Measurements from ENCODE around the gene C4orf50. TPM values are rescaled to one million over a fixed set of nuclear protein-coding genes. Genes with fewer than 3 reads are reported as not detected.

The C4orf50 gene
- total and polyA plus RNA-seq, 10 of the 15 experiments (the other 5 are each of a cell fraction or from before 2014, with no cell fraction given): 0.04 to 0.09 (median 0.05) TPM; not detected in 3

DNA sequence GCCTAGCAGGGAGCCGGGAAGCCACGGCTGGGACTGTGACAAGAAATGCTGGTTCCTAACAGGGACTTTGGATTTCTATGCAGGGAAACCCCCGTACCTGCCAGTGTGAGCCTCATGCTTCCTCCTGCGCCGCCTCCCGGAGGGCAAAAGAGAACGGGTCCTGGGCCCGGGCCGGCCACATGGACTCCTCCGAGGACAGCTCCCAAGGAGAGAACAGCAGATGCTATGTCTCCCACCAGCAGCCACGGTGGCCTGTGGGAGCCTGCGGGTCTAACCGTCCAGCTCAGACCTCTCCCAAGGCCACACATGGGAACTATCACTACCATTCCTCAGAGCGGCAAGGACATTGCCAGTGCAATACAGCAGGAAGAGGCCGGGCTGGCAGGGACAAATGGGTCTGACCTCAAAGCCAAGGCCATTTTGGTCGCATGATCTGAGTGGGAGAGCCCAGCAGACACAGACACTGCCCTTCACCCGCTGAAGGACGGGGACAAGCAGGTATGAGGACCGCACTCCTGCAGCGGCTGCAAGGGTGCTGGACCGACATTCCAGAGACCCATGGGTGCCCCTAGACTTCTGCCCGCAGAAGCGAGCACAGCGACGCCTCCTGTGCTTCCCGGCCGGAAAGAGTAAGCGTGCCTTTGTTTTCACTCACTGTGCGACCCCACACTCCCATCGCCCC, 4.5 kb upstream of the C4orf50 start:
- Histone ChIP-seq H3K79me2 (ENCODE audit: control insufficient read depth, insufficient read depth, low read length) (no peaks in the 10 kb centered on the region), H3K36me3 (ENCODE audit: control insufficient read depth in 2 of 2, insufficient read depth in 2 of 2, low read length in 1 of 2) (no peaks in the 10 kb centered on the region), H3K4me3 (no peak overlapping the region), H2AFZ (ENCODE audit: control insufficient read depth, low read depth, low read length) (no peak overlapping the region), H3K27me3 (replicated peaks in 1 of 2; ENCODE audit: control insufficient read depth in 2 of 2, insufficient read depth in 2 of 2, low read length in 1 of 2) (no peaks in the 10 kb centered on the region; a peak in 1 of 4 replicates), H3K9ac (ENCODE audit: control insufficient read depth, insufficient read depth, low read length) (no peak overlapping the region), H3K4me2 (ENCODE audit: control insufficient read depth, insufficient read depth) (no peak overlapping the region), H3K9me3 (replicated peaks; ENCODE audit: control insufficient read depth, insufficient read depth, low read length) (no peaks in the 10 kb centered on the region), H4K20me1 (ENCODE audit: control insufficient read depth, insufficient read depth) (no peaks in the 10 kb centered on the region), H3K4me1 (ENCODE audit: control insufficient read depth, insufficient read depth, low read length) (no peaks in the 10 kb centered on the region), H3K27ac (ENCODE audit: control insufficient read depth, insufficient read depth) (no peak overlapping the region)
- no peak for ATAC-seq
- ChIA-PET CTCF (interaction anchor here (1.2 to 2.0 kb wide), 3 partner anchors 24 to 210 kb away, joined by 3 to 6 read pairs (median 4); no protein-coding TSS in a partner anchor), POLR2A (no interaction called here), SMC1A (ENCODE audit: uncharacterized antibody, unreplicated experiment) (no interaction called here), RAD21 (ENCODE audit: unreplicated experiment) (no interaction called here)
- in situ Hi-C loops (cut with MboI): no loop called here
- BruUV-seq (replicated peaks): no TSS peak
- 50% methylated on average over 29 of the region's 30 CpGs for WGBS (ENCODE audit: insufficient coverage, insufficient replicate concordance, low lambda C conversion rate, missing lambda C conversion rate)
- no peak for DNase-seq (ENCODE audit: low read depth, low spot score)
- intact Hi-C loops (cut with micrococcal nuclease; ENCODE audit: unreplicated experiment): no loop called here
- FAIRE-seq: no peak
- no peak for TF ChIP-seq IRF4 (IDR thresholded peaks at IDR 0.05; ENCODE audit: low read depth, low read length)
- TF ChIP-seq, protein P1, sequence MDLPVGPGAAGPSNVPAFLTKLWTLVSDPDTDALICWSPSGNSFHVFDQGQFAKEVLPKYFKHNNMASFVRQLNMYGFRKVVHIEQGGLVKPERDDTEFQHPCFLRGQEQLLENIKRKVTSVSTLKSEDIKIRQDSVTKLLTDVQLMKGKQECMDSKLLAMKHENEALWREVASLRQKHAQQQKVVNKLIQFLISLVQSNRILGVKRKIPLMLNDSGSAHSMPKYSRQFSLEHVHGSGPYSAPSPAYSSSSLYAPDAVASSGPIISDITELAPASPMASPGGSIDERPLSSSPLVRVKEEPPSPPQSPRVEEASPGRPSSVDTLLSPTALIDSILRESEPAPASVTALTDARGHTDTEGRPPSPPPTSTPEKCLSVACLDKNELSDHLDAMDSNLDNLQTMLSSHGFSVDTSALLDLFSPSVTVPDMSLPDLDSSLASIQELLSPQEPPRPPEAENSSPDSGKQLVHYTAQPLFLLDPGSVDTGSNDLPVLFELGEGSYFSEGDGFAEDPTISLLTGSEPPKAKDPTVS (IDR thresholded peaks at IDR 0.05; ENCODE audit: low read depth, low read length): no peak
- no peak for TF ChIP-seq SRF (IDR thresholded peaks at IDR 0.05; ENCODE audit: low read depth in 2 of 2, low read length in 2 of 2)
- no peak for TF ChIP-seq CHD1 (IDR thresholded peaks at IDR 0.05; ENCODE audit: low read depth, low read length)
- TF ChIP-seq, protein P2, sequence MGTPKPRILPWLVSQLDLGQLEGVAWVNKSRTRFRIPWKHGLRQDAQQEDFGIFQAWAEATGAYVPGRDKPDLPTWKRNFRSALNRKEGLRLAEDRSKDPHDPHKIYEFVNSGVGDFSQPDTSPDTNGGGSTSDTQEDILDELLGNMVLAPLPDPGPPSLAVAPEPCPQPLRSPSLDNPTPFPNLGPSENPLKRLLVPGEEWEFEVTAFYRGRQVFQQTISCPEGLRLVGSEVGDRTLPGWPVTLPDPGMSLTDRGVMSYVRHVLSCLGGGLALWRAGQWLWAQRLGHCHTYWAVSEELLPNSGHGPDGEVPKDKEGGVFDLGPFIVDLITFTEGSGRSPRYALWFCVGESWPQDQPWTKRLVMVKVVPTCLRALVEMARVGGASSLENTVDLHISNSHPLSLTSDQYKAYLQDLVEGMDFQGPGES (IDR thresholded peaks at IDR 0.05): no peak
- TF ChIP-seq YBX1 (IDR thresholded peaks at IDR 0.05): no peak
- no peak for TF ChIP-seq PAX5 (IDR thresholded peaks at IDR 0.05; ENCODE audit: borderline replicate concordance, low read depth, low read length)
- TF ChIP-seq, protein P3, sequence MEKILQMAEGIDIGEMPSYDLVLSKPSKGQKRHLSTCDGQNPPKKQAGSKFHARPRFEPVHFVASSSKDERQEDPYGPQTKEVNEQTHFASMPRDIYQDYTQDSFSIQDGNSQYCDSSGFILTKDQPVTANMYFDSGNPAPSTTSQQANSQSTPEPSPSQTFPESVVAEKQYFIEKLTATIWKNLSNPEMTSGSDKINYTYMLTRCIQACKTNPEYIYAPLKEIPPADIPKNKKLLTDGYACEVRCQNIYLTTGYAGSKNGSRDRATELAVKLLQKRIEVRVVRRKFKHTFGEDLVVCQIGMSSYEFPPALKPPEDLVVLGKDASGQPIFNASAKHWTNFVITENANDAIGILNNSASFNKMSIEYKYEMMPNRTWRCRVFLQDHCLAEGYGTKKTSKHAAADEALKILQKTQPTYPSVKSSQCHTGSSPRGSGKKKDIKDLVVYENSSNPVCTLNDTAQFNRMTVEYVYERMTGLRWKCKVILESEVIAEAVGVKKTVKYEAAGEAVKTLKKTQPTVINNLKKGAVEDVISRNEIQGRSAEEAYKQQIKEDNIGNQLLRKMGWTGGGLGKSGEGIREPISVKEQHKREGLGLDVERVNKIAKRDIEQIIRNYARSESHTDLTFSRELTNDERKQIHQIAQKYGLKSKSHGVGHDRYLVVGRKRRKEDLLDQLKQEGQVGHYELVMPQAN (conservative IDR thresholded peaks at IDR 0.05): no peak
- TF ChIP-seq, protein P4, sequence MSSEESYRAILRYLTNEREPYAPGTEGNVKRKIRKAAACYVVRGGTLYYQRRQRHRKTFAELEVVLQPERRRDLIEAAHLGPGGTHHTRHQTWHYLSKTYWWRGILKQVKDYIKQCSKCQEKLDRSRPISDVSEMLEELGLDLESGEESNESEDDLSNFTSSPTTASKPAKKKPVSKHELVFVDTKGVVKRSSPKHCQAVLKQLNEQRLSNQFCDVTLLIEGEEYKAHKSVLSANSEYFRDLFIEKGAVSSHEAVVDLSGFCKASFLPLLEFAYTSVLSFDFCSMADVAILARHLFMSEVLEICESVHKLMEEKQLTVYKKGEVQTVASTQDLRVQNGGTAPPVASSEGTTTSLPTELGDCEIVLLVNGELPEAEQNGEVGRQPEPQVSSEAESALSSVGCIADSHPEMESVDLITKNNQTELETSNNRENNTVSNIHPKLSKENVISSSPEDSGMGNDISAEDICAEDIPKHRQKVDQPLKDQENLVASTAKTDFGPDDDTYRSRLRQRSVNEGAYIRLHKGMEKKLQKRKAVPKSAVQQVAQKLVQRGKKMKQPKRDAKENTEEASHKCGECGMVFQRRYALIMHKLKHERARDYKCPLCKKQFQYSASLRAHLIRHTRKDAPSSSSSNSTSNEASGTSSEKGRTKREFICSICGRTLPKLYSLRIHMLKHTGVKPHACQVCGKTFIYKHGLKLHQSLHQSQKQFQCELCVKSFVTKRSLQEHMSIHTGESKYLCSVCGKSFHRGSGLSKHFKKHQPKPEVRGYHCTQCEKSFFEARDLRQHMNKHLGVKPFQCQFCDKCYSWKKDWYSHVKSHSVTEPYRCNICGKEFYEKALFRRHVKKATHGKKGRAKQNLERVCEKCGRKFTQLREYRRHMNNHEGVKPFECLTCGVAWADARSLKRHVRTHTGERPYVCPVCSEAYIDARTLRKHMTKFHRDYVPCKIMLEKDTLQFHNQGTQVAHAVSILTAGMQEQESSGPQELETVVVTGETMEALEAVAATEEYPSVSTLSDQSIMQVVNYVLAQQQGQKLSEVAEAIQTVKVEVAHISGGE (CRISPR knock-in tag; IDR thresholded peaks at IDR 0.05): no peak
- TF ChIP-seq, protein P5, sequence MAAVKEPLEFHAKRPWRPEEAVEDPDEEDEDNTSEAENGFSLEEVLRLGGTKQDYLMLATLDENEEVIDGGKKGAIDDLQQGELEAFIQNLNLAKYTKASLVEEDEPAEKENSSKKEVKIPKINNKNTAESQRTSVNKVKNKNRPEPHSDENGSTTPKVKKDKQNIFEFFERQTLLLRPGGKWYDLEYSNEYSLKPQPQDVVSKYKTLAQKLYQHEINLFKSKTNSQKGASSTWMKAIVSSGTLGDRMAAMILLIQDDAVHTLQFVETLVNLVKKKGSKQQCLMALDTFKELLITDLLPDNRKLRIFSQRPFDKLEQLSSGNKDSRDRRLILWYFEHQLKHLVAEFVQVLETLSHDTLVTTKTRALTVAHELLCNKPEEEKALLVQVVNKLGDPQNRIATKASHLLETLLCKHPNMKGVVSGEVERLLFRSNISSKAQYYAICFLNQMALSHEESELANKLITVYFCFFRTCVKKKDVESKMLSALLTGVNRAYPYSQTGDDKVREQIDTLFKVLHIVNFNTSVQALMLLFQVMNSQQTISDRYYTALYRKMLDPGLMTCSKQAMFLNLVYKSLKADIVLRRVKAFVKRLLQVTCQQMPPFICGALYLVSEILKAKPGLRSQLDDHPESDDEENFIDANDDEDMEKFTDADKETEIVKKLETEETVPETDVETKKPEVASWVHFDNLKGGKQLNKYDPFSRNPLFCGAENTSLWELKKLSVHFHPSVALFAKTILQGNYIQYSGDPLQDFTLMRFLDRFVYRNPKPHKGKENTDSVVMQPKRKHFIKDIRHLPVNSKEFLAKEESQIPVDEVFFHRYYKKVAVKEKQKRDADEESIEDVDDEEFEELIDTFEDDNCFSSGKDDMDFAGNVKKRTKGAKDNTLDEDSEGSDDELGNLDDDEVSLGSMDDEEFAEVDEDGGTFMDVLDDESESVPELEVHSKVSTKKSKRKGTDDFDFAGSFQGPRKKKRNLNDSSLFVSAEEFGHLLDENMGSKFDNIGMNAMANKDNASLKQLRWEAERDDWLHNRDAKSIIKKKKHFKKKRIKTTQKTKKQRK (IDR thresholded peaks at IDR 0.05; ENCODE audit: low read depth, low read length): no peak
- TF ChIP-seq JUNB (IDR thresholded peaks at IDR 0.05): no peak
- TF ChIP-seq SREBF2 (IDR thresholded peaks at IDR 0.05; ENCODE audit: low read length): no peak
- TF ChIP-seq NBN (IDR thresholded peaks at IDR 0.05): no peak

Data from GM12878 (cell line).